Endodermal cell (in vitro differentiated cells): ENCODE data around the gene TBL2. TPM values are rescaled to one million over a fixed set of nuclear protein-coding genes. Genes with fewer than 3 reads are reported as not detected.
A peak's percentile ranks its signal among the peaks of the same experiment; 100 is the strongest.

Experiments used
- DNase-seq: peaks from one replicate; pipeline ENCODE4 v3.0.0-alpha.2; 2017
- H3K27ac ChIP-seq: 2 replicates; pipeline ENCODE4 v1.5.1; 2013; ENCODE audit warnings: mild to moderate bottlenecking, low read depth, low read length, moderate library complexity
- H3K27me3 ChIP-seq: 2 replicates; pipeline ENCODE4 v1.6.1; 2013; ENCODE audit warnings: mild to moderate bottlenecking, low read length, moderate library complexity; ENCODE audit not compliant: insufficient read depth, control insufficient read depth, poor library complexity, severe bottlenecking
- H3K36me3 ChIP-seq: 2 replicates; pipeline ENCODE4 v1.7.0; 2013; ENCODE audit warnings: mild to moderate bottlenecking, low read length, moderate library complexity; ENCODE audit not compliant: control insufficient read depth, insufficient read depth
- H3K4me1 ChIP-seq: one replicate; pipeline ENCODE4 v1.7.0; 2013; ENCODE audit warnings: low read length; ENCODE audit not compliant: control insufficient read depth, insufficient read depth
- H3K4me3 ChIP-seq: 2 replicates; pipeline ENCODE4 v1.5.1; 2013; ENCODE audit warnings: mild to moderate bottlenecking, low read length, moderate library complexity
- H3K9ac ChIP-seq: 2 replicates; pipeline ENCODE4 v1.6.1; 2013; ENCODE audit warnings: mild to moderate bottlenecking, low read length, moderate library complexity; ENCODE audit not compliant: poor library complexity, severe bottlenecking; ENCODE audit errors: extremely low read depth
- H3K9me3 ChIP-seq: 2 replicates; pipeline ENCODE4 v1.6.1; 2013; ENCODE audit warnings: mild to moderate bottlenecking, low read length, moderate library complexity; ENCODE audit not compliant: control insufficient read depth
- H3K27ac Mint-ChIP-seq: 2 replicates; pipeline ENCODE4 v1.8.0; 2020; ENCODE audit warnings: mixed read lengths
- H3K27me3 Mint-ChIP-seq: 2 replicates; pipeline ENCODE4 v1.8.0; 2021; ENCODE audit warnings: mild to moderate bottlenecking, mixed read lengths; ENCODE audit not compliant: insufficient read depth
- H3K36me3 Mint-ChIP-seq: 2 replicates; pipeline ENCODE4 v1.8.0; 2020; ENCODE audit warnings: low read depth, mixed read lengths
- H3K4me1 Mint-ChIP-seq: 2 replicates; pipeline ENCODE4 v1.8.0; 2020; ENCODE audit warnings: mixed read lengths
- H3K4me3 Mint-ChIP-seq: 2 replicates; pipeline ENCODE4 v1.8.0; 2020; ENCODE audit warnings: mild to moderate bottlenecking, moderate library complexity, mixed read lengths
- H3K9me3 Mint-ChIP-seq: 2 replicates; pipeline ENCODE4 v1.8.0; 2020; ENCODE audit warnings: mild to moderate bottlenecking, mixed read lengths
- CTCF ChIP-seq: fragments of 200-600 bp; sonication (generic); conservative IDR thresholded peaks from 2 replicates; pipeline ENCODE4 v1.5.0; 2021; ENCODE audit warnings: antibody characterized with exemption, mild to moderate bottlenecking
- WGBS, 2 experiments: methylation state at CpG; one replicate each; pipeline versions ENCODE4 v1.1.5 to v1.1.7; 2013; ENCODE audit warnings: missing lambda C conversion rate in 2 of 2, mixed read lengths in 1 of 2; ENCODE audit not compliant: insufficient coverage in 1 of 2, insufficient read length in 1 of 2; 5-methylcytosine and 5-hydroxymethylcytosine counted together
- total RNA-seq, 2 donors: library from RNA; stranded (reverse); fragmentation: NEBNext Ultra II Directional in 1 of 2; extraction: Animal tissue kit (Norgen Biotek cat#: 25700) in 1 of 2; gene quantifications; 2 replicates in 1 of 2; 3 replicates in 1 of 2; pipeline ENCODE4 v1.2.1, GENCODE V29; 2021

TBL2 gene
- total RNA-seq, 2 donors from 2014 or later, result 55.7 to 59.7 TPM

DNA sequence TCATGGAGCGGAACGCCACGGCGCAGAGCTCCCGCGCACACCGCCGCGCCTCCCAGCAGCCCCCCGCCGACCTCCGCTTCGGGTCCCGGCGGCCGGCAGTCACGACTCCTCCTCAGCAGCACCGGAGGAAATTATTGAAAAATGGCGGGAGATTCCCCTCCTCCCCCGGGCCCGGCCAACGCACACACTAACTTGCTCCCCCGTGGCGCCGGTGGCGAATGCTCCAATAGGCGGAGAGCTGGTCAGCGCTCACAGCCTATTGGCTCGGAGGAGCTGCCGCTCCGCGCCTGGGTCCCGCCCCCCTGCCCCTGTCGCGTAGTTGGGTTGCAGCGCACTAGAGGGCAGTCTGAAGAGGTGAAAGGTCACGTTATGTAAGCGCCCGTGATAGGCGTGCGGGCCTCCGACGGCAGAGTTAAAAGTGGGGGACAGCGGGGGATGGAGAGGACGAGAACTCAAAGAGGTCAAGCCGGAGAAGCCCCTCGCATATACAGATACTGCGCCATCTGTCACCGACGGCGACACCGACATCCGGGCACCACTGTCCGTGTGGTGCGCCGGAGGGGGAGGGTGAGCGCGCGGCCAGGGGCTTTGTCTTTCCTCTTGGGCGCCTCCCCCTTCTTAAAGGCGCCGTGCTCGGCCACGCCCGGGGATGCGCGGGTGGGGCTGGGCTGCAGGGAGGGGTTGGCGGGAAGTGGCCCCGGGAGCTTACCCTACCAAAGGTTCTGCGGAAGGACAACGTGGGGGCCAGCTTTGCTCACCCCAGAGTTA, 56.1 kb downstream of the TBL2 start, which contains the start of gene BAZ1B:
TSS of gene BAZ1B (minus strand) at position 189 of the 768 bp plus-strand sequence. CDS start 360 bp downstream, outside the sequence.
- Mint-ChIP-seq H3K27ac (peak within 1 kb of the TSS; percentile 99), H3K9me3 (no peaks in the 10 kb centered on the region), H3K4me1 (peaks cover 27% of the 10 kb centered on the region), H3K36me3 (peaks cover 22% of the 10 kb centered on the region), H3K4me3 (peak within 1 kb of the TSS; percentile 76), H3K27me3 (no peaks in the 10 kb centered on the region)
- Histone ChIP-seq H3K27me3 (no peaks in the 10 kb centered on the region), H3K4me1 (no peaks in the 10 kb centered on the region), H3K4me3 (peak within 1 kb of the TSS; percentile 90), H3K36me3 (peaks cover 23% of the 10 kb centered on the region), H3K9me3 (peaks cover 3% of the 10 kb centered on the region), H3K27ac (peak within 1 kb of the TSS; percentile 98), H3K9ac (peak within 1 kb of the TSS; percentile 57)
- peak; percentile 56 for TF ChIP-seq CTCF
- peak; percentile 99 for DNase-seq
- WGBS, 2 experiments, result 0% methylated on average over 27 to 71 of the region's 71 CpGs

GRCh38 chr7:73521636-73522104, 56.7 kb downstream of the TBL2 start:
- no peaks in the 10 kb centered on the region for H3K9me3 Mint-ChIP-seq
- H3K27me3 Mint-ChIP-seq, result no peaks in the 10 kb centered on the region
- Histone ChIP-seq H3K27ac (peak overlapping the region; percentile 98), H3K4me1 (no peaks in the 10 kb centered on the region), H3K9ac (peak overlapping the region; percentile 57), H3K27me3 (no peaks in the 10 kb centered on the region), H3K36me3 (peaks cover 29% of the 10 kb centered on the region), H3K9me3 (peaks cover 6% of the 10 kb centered on the region), H3K4me3 (peak overlapping the region; percentile 90)
- peak overlapping the region; percentile 76 for H3K4me3 Mint-ChIP-seq
- H3K27ac Mint-ChIP-seq, result no peak overlapping the region
- TF ChIP-seq CTCF, result no peak
- peaks cover 28% of the 10 kb centered on the region for H3K36me3 Mint-ChIP-seq
- peaks cover 27% of the 10 kb centered on the region for H3K4me1 Mint-ChIP-seq
- WGBS, 2 experiments, result 0 to 3% methylated on average over 12 to 62 of the region's 62 CpGs
- DNase-seq, result no peak

DNA sequence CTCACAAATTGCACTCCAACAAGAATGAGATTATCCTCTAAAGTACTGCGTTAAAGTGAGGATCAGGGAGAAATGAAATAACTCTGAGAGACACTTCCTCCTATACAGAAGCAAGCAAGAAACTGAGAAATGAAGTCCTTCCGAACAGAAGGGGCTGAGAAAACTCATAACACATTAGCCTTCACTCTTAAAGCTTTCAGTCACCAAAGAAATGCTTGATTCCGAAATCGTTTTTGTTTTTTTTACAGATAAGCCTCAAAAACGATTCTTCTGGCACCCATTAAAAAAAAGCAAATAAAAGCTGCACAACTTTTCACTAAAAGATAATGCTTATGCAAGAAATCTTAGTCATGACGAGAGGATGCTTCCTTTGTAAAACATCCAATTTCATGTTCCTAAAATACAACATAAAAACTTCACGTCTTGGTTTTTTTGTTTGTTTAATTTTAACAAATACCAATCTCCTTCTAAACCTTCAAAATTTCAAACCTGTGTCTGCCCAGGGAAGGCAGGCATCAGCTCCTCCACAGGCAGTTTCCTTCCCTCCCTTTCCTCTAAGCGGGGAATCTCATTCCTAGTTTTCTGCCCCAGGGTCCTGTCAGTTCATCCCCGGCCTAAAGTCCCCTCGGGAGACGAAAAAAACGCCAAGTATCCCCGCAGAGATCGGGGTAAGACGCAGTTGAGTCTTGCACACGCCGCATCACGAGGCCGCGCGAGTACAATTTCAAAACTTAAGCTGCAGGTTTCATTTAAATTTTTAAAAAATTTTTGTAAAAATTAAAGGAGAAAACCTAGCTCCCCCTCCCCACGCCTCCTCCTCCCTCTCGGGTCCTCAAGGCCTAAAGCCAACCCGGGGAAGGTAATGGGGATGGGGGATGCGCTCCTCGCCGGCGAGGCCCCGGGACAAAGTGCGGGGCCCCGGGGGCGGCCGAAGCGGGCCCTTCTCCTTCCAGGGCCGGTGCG, 57.4 kb downstream of the TBL2 start:
- Histone ChIP-seq H3K27me3 (no peaks in the 10 kb centered on the region), H3K4me1 (no peaks in the 10 kb centered on the region), H3K9me3 (peaks cover 6% of the 10 kb centered on the region), H3K9ac (peak overlapping the region; percentile 57), H3K36me3 (peaks cover 36% of the 10 kb centered on the region), H3K4me3 (peak overlapping the region; percentile 90), H3K27ac (peak overlapping the region; percentile 98)
- DNase-seq, result no peak
- Mint-ChIP-seq H3K36me3 (peaks cover 33% of the 10 kb centered on the region), H3K4me1 (peaks cover 27% of the 10 kb centered on the region), H3K27ac (peak overlapping the region; percentile 84), H3K27me3 (no peaks in the 10 kb centered on the region), H3K4me3 (peak overlapping the region; percentile 76), H3K9me3 (no peaks in the 10 kb centered on the region)
- 2 to 3% methylated on average over 15 to 35 of the region's 36 CpGs for WGBS, 2 experiments
- no peak for TF ChIP-seq CTCF
